ENCODE measurements around the gene TP53TG5. TPM values are rescaled to one million over a fixed set of nuclear protein-coding genes. Genes with fewer than 3 reads are reported as not detected.

Gene TP53TG5
- total RNA-seq, 2 donors from 2014 or later: 2.0 to 2.4 TPM

GRCh38 chr20:45365444-45365970, 12.6 kb downstream of the TP53TG5 start:
- Mint-ChIP-seq H3K27ac (no peak overlapping the region), H3K4me1 (peaks cover 17% of the 10 kb centered on the region), H3K36me3 (ENCODE audit: low read depth) (peaks cover 28% of the 10 kb centered on the region), H3K9me3 (no peaks in the 10 kb centered on the region), H3K27me3 (ENCODE audit: insufficient read depth) (no peaks in the 10 kb centered on the region), H3K4me3 (no peak overlapping the region)
- Histone ChIP-seq H3K4me1 (ENCODE audit: control insufficient read depth, insufficient read depth, low read length) (peaks cover 7% of the 10 kb centered on the region), H3K36me3 (ENCODE audit: control insufficient read depth, insufficient read depth, low read length) (peaks cover 43% of the 10 kb centered on the region), H3K9me3 (ENCODE audit: control insufficient read depth, low read length) (no peaks in the 10 kb centered on the region), H3K27me3 (ENCODE audit: control insufficient read depth, insufficient read depth, low read length, poor library complexity, severe bottlenecking) (no peaks in the 10 kb centered on the region), H3K27ac (ENCODE audit: low read depth, low read length) (no peak overlapping the region), H3K4me3 (ENCODE audit: low read length) (no peak overlapping the region), H3K9ac (ENCODE audit: extremely low read depth, low read length, poor library complexity, severe bottlenecking) (no peak overlapping the region)
- 97 to 100% methylated on average over 4 to 5 of the region's 5 CpGs for WGBS, 2 experiments (ENCODE audit: insufficient coverage in 1 of 2, insufficient read length in 1 of 2)
- no peak for TF ChIP-seq CTCF (conservative IDR thresholded peaks at IDR 0.05)
- DNase-seq: peak; percentile 36

GRCh38 chr20:45363611-45364492, 14.3 kb downstream of the TP53TG5 start:
- H3K4me1 ChIP-seq (ENCODE audit: control insufficient read depth, insufficient read depth, low read length): no peaks in the 10 kb centered on the region
- peak; percentile 34 for DNase-seq
- H3K27me3 Mint-ChIP-seq (ENCODE audit: insufficient read depth): no peaks in the 10 kb centered on the region
- peaks cover 28% of the 10 kb centered on the region for H3K36me3 Mint-ChIP-seq (ENCODE audit: low read depth)
- no peaks in the 10 kb centered on the region for H3K9me3 Mint-ChIP-seq
- H3K4me3 ChIP-seq (ENCODE audit: low read length): peak overlapping the region; percentile 88
- H3K4me1 Mint-ChIP-seq: peaks cover 17% of the 10 kb centered on the region
- H3K27ac ChIP-seq (ENCODE audit: low read depth, low read length): peak overlapping the region; percentile 82
- 32 to 49% methylated on average over 10 to 23 of the region's 23 CpGs for WGBS, 2 experiments (ENCODE audit: insufficient coverage in 1 of 2, insufficient read length in 1 of 2)
- H3K36me3 ChIP-seq (ENCODE audit: control insufficient read depth, insufficient read depth, low read length): peaks cover 37% of the 10 kb centered on the region
- peak overlapping the region; percentile 98 for H3K4me3 Mint-ChIP-seq
- H3K27me3 ChIP-seq (ENCODE audit: control insufficient read depth, insufficient read depth, low read length, poor library complexity, severe bottlenecking): no peaks in the 10 kb centered on the region
- H3K9me3 ChIP-seq (ENCODE audit: control insufficient read depth, low read length): no peaks in the 10 kb centered on the region
- no peak for TF ChIP-seq CTCF (conservative IDR thresholded peaks at IDR 0.05)
- peak overlapping the region; percentile 84 for H3K9ac ChIP-seq (ENCODE audit: extremely low read depth, low read length, poor library complexity, severe bottlenecking)
- H3K27ac Mint-ChIP-seq: peak overlapping the region; percentile 100

GRCh38 chr20:45362804-45363610, 15.1 kb downstream of the TP53TG5 start, which contains the start of gene SYS1:
TSS of gene SYS1 (plus strand) at chr20:45363156. CDS start at chr20:45363532, 376 bp downstream.
- no peaks in the 10 kb centered on the region for H3K27me3 ChIP-seq (ENCODE audit: control insufficient read depth, insufficient read depth, low read length, poor library complexity, severe bottlenecking)
- Mint-ChIP-seq H3K4me1 (peaks cover 24% of the 10 kb centered on the region), H3K27me3 (ENCODE audit: insufficient read depth) (no peaks in the 10 kb centered on the region), H3K27ac (peak within 1 kb of the TSS; percentile 100), H3K9me3 (no peaks in the 10 kb centered on the region), H3K4me3 (peak within 1 kb of the TSS; percentile 98), H3K36me3 (ENCODE audit: low read depth) (peaks cover 23% of the 10 kb centered on the region)
- H3K4me3 ChIP-seq (ENCODE audit: low read length): peak within 1 kb of the TSS; percentile 88
- H3K36me3 ChIP-seq (ENCODE audit: control insufficient read depth, insufficient read depth, low read length): peaks cover 28% of the 10 kb centered on the region
- H3K9me3 ChIP-seq (ENCODE audit: control insufficient read depth, low read length): no peaks in the 10 kb centered on the region
- peak; percentile 93 for TF ChIP-seq CTCF (conservative IDR thresholded peaks at IDR 0.05)
- no peaks in the 10 kb centered on the region for H3K4me1 ChIP-seq (ENCODE audit: control insufficient read depth, insufficient read depth, low read length)
- WGBS, 2 experiments (ENCODE audit: insufficient coverage in 1 of 2, insufficient read length in 1 of 2): 0% methylated on average over 35 to 55 of the region's 55 CpGs
- H3K9ac ChIP-seq (ENCODE audit: extremely low read depth, low read length, poor library complexity, severe bottlenecking): peak within 1 kb of the TSS; percentile 84
- peak; percentile 99 for DNase-seq
- peak within 1 kb of the TSS; percentile 82 for H3K27ac ChIP-seq (ENCODE audit: low read depth, low read length)
